SK-N-SH treated with all-trans-retinoic acid at 6 μM for 48 hours (cell line): ENCODE measurements around the gene MYO1H.
"Not testable (repeated sequence)": the region's sequence is repeated elsewhere in the genome, so short reads cannot be mapped to it uniquely, and the experiment has no call there.

ENCODE experiments used
- ATAC-seq: fragments of 200-7000 bp; cut with Tn5 transposase; 3 replicates; pipeline ENCODE4 v1.9.1; 2020; ENCODE audit warnings: mild to moderate bottlenecking, moderate library complexity
- ARNTL ChIP-seq: fragments of 450-650 bp; formaldehyde crosslinking; IDR thresholded peaks from 2 replicates; pipeline ENCODE4 v1.5.0; 2020; ENCODE audit warnings: low read depth, mild to moderate bottlenecking, moderate library complexity, borderline replicate concordance
- BACH2 ChIP-seq: fragments of 250-450 bp; sonication (Bioruptor Pico); IDR thresholded peaks from 2 replicates; pipeline ENCODE4 v1.9.0; 2021; ENCODE audit warnings: mild to moderate bottlenecking, borderline replicate concordance
- CSDC2 ChIP-seq: fragments of 250-450 bp; sonication (Bioruptor Pico); IDR thresholded peaks from 2 replicates; pipeline ENCODE4 v1.5.0; 2020; ENCODE audit warnings: mild to moderate bottlenecking, moderate library complexity
- ESRRG ChIP-seq: fragments of 250-450 bp; sonication (Bioruptor Pico); IDR thresholded peaks from 2 replicates; pipeline ENCODE4 v1.6.1; 2021; ENCODE audit warnings: mild to moderate bottlenecking
- GLIS3 ChIP-seq: fragments of 250-450 bp; sonication (Bioruptor Pico); IDR thresholded peaks from 2 replicates; pipeline ENCODE4 v1.5.0; 2020; ENCODE audit warnings: mild to moderate bottlenecking, moderate library complexity
- ISL1 ChIP-seq: fragments of 250-450 bp; sonication (Bioruptor Pico); IDR thresholded peaks from 2 replicates; pipeline ENCODE4 v2.1.2; 2022; ENCODE audit warnings: mild to moderate bottlenecking, moderate library complexity
- OSR1 ChIP-seq: fragments of 250-450 bp; sonication (Bioruptor Pico); IDR thresholded peaks from 2 replicates; pipeline ENCODE4 v1.8.0; 2022; ENCODE audit warnings: moderate library complexity, mild to moderate bottlenecking, inconsistent platforms
- PATZ1 ChIP-seq: fragments of 250-450 bp; sonication (Bioruptor Pico); IDR thresholded peaks from 2 replicates; pipeline ENCODE4 v1.8.0; 2020; ENCODE audit warnings: mild to moderate bottlenecking, moderate library complexity, borderline replicate concordance
- POU6F1 ChIP-seq: fragments of 250-450 bp; sonication (Bioruptor Pico); IDR thresholded peaks from 2 replicates; pipeline ENCODE4 v1.8.0; 2021; ENCODE audit warnings: low read depth, mild to moderate bottlenecking, moderate library complexity, borderline replicate concordance
- PPARA ChIP-seq: fragments of 250-450 bp; sonication (Bioruptor Pico); IDR thresholded peaks from 2 replicates; pipeline ENCODE4 v1.5.0; 2020; ENCODE audit warnings: mild to moderate bottlenecking, borderline replicate concordance
- RARB ChIP-seq: fragments of 250-450 bp; sonication (Bioruptor Pico); IDR thresholded peaks from 2 replicates; pipeline ENCODE4 v1.8.0; 2021; ENCODE audit warnings: mild to moderate bottlenecking, moderate library complexity
- SNAI2 ChIP-seq: fragments of 250-450 bp; sonication (Bioruptor Pico); IDR thresholded peaks from 2 replicates; pipeline ENCODE4 v1.5.0; 2020; ENCODE audit warnings: mild to moderate bottlenecking, moderate library complexity
- TCF4 ChIP-seq: fragments of 250-450 bp; sonication (Bioruptor Pico); IDR thresholded peaks from 2 replicates; pipeline ENCODE4 v1.8.0; 2021; ENCODE audit warnings: mild to moderate bottlenecking, moderate library complexity, borderline replicate concordance
- TSHZ2 ChIP-seq: fragments of 250-450 bp; sonication (Bioruptor Pico); IDR thresholded peaks from 2 replicates; pipeline ENCODE4 v1.5.0; 2020; ENCODE audit warnings: mild to moderate bottlenecking, moderate library complexity
- ZC3H10 ChIP-seq: fragments of 250-450 bp; sonication (Bioruptor Pico); IDR thresholded peaks from 2 replicates; pipeline ENCODE4 v1.5.1; 2021; ENCODE audit warnings: mild to moderate bottlenecking, moderate library complexity
- ZFP30 ChIP-seq: fragments of 450-650 bp; formaldehyde crosslinking; IDR thresholded peaks from 2 replicates; pipeline ENCODE4 v1.5.0; 2022; ENCODE audit warnings: mild to moderate bottlenecking, moderate library complexity
- ZNF70 ChIP-seq: fragments of 450-650 bp; formaldehyde crosslinking; IDR thresholded peaks from 2 replicates; pipeline ENCODE4 v1.5.0; 2020; ENCODE audit warnings: mild to moderate bottlenecking, moderate library complexity
- TF ChIP-seq, protein P1 (sequence below): fragments of 250-450 bp; sonication (Bioruptor Pico); IDR thresholded peaks from 2 replicates; pipeline ENCODE4 v1.5.1; 2020; ENCODE audit warnings: low read depth, mild to moderate bottlenecking, moderate library complexity

The MYO1H gene

GRCh38 chr12:109305547-109305946 is 42.2 kb upstream of the MYO1H start (continued):
- no peak for TF ChIP-seq POU6F1
- no peak for TF ChIP-seq ARNTL (CRISPR knock-in tag)

DNA sequence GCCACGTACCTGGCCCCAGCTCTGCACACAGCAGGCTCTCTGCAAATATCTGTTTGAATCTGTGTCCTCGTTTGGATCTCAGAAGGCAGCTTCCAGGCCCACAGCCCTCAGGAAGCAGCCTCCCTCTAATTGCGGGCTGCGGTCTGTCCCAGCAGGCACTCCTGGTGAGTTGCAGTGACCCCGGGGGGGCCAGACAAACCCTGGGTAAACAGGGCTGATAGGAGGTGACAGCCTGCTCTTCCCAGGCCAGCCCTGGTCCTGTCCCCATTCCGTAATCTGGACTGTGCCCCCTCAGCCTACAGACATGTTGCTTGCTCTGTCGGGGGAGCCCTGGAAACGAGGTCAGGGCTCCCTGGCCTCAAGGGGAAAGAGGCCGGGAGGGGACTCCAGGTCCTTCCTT is 40.6 kb upstream of the MYO1H start:
- ATAC-seq: no peak

DNA sequence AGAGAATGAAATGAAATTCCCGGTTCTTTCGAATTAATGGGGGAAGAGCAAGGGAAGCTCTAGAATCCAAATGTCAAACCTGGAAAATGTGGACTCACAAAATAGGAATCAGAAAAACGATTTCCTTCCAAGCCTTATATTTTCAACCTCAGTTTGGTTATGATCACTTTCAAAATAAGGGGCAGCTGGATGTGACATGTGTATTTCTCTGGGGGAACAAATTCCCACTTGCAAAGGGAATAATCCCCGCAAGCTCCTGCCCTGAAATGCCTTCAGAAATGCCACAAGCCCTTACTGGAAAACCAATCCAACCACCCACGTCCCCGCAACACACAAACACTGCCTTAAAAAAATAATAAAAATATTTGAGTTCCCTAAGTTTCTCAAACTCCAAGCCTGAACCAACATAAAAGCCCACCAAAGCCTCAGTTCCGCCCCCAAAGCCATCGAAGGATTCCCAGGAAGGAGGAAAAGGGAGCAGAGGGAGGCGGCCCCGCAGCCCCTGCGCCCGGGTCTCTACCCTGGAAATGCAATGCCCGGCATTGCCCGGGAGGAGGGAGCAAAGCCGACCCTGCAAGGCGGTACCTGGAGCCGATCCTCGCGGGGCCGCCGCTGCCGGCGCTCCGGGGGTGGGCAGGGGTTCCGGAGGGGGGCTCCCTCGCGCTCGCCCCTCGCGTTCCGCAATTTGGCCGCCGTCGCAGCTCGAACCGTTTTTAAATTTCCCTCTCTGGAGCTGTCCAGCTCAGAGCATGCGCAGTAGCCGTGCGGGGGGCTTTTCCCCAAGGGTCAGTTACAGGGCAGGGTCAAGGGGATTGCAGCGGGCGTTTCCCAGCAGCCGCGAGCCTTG is 38.9 kb upstream of the MYO1H start, which contains the start of gene FOXN4:
Gene FOXN4 (minus strand): TSS at position 751 of the 847 bp plus-strand sequence. CDS start 963 bp downstream, outside the sequence.
- peak; percentile 58; the same call in 2 of the 3 replicates for ATAC-seq

More for the DNA sequence above, 40.6 kb upstream of the MYO1H start:
- TF ChIP-seq GLIS3 (CRISPR knock-in tag) (no peak), TCF4 (no peak), ESRRG (CRISPR knock-in tag) (no peak)
- TF ChIP-seq, all 23 proteins: peak for 0

GRCh38 chr12:109309381-109310246 is 38.1 kb upstream of the MYO1H start:
- peak; percentile 25; the same call in 2 of the 3 replicates for ATAC-seq
- TF ChIP-seq ZC3H10 (CRISPR knock-in tag) (no peak), CSDC2 (CRISPR knock-in tag) (no peak), BACH2 (no peak), TSHZ2 (CRISPR knock-in tag) (no peak), ESRRG (CRISPR knock-in tag) (no peak)

More for the DNA sequence above, 38.9 kb upstream of the MYO1H start, which contains the start of gene FOXN4:
- TF ChIP-seq ARNTL (CRISPR knock-in tag): no peak
- TF ChIP-seq ISL1 (CRISPR knock-in tag): no peak
- TF ChIP-seq ESRRG (CRISPR knock-in tag): no peak
- TF ChIP-seq SNAI2 (CRISPR knock-in tag): no peak
- no peak for TF ChIP-seq PPARA (CRISPR knock-in tag)
- no peak for TF ChIP-seq ZC3H10 (CRISPR knock-in tag)
- TF ChIP-seq ZNF70: no peak
- no peak for TF ChIP-seq OSR1 (CRISPR knock-in tag)
- no peak for TF ChIP-seq CSDC2 (CRISPR knock-in tag)
- TF ChIP-seq ZFP30 (CRISPR knock-in tag): no peak

- peak; percentile 27; the same call in 1 of the 3 replicates for ATAC-seq
Measured at GRCh38 chr12:109310247-109311125, 37.2 kb upstream of the MYO1H start.

DNA sequence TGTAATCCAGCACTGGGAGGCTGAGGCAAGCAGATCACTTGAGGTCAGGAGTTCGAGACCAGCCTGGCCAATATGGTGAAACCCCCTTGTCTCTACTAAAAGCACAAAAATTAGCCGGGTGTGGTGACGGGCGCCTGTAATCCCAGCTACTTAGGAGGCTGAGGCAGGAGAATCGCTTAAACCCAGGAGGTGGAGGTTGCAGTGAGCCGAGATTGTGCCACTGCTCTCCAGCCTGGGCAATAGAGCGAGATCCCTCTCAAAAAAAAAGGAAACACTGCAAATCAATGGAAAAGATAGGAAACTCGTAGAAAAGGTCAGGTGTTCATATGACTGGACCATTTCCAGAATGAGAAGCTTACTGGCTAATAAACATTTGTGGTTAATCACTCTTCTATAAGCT is 26.4 kb upstream of the MYO1H start:
- ATAC-seq: not testable (repeated sequence)

More at GRCh38 chr12:109310247-109311125, 37.2 kb upstream of the MYO1H start:
- TF ChIP-seq BACH2: no peak

GRCh38 chr12:109329003-109329402 is 18.7 kb upstream of the MYO1H start:
- ATAC-seq: no peak
- TF ChIP-seq PATZ1 (no peak), RARB (no peak)
- TF ChIP-seq, protein P1, sequence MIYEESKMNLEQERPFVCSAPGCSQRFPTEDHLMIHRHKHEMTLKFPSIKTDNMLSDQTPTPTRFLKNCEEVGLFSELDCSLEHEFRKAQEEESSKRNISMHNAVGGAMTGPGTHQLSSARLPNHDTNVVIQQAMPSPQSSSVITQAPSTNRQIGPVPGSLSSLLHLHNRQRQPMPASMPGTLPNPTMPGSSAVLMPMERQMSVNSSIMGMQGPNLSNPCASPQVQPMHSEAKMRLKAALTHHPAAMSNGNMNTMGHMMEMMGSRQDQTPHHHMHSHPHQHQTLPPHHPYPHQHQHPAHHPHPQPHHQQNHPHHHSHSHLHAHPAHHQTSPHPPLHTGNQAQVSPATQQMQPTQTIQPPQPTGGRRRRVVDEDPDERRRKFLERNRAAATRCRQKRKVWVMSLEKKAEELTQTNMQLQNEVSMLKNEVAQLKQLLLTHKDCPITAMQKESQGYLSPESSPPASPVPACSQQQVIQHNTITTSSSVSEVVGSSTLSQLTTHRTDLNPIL (CRISPR knock-in tag): no peak
